Skin epidermis (tissue), 12 donors: ENCODE measurements around the gene VAV2.

Experiments used
- H3K27ac ChIP-seq, 21 experiments: fragments of 200-600 bp; sonication (generic) in 11 of 21; one replicate each; pipeline ENCODE4 v1.5.0; 2020; ENCODE audit warnings: mild to moderate bottlenecking in 3 of 21, inconsistent platforms in 2 of 21, moderate library complexity in 2 of 21
- H3K4me3 ChIP-seq, 7 experiments: fragments of 200-600 bp; sonication (generic) in 2 of 7; one replicate each; pipeline ENCODE4 v1.5.0; 2020; ENCODE audit warnings: inconsistent platforms in 2 of 7, mild to moderate bottlenecking in 2 of 7, moderate library complexity in 1 of 7

The VAV2 gene

GRCh38 chr9:133849110-133849670 is 142.9 kb downstream of the VAV2 start:
- no peak overlapping the region for H3K27ac ChIP-seq
- H3K4me3 ChIP-seq, result no peak overlapping the region

DNA sequence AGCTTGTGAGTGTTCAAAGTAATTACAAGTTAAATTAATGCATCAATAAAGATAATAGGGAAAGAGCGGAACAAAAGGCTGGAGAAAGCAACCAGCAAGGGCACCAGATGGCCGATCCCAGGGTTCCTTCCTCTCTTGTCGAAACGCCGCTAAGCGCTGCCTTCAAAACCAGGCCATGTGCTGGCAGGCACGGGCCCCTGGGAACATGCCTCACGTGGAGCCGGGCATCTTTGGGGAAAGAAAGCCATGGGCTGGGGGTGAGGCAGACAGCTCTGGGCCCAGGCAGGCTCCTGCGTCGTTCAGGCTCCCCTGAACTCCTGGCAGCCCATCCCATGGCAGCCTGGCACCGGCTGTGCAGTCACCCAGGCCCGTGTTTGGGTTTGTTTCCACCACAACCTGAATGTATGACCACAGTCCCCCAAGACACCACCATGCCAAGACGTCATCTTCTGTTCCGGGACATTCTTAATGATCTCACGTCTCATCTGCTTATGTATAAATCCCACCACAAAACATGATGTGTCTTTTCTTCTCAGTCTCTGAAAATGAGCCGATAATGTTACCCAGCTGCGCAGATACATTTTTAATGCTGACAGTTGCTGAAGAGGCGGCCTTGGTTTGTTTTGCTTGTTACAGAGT is 143.5 kb downstream of the VAV2 start:
- H3K27ac ChIP-seq, result no peak overlapping the region
- no peak overlapping the region for H3K4me3 ChIP-seq

GRCh38 chr9:133846483-133847090 is 145.5 kb downstream of the VAV2 start:
- Histone ChIP-seq H3K27ac (no peak overlapping the region), H3K4me3 (no peak overlapping the region)

DNA sequence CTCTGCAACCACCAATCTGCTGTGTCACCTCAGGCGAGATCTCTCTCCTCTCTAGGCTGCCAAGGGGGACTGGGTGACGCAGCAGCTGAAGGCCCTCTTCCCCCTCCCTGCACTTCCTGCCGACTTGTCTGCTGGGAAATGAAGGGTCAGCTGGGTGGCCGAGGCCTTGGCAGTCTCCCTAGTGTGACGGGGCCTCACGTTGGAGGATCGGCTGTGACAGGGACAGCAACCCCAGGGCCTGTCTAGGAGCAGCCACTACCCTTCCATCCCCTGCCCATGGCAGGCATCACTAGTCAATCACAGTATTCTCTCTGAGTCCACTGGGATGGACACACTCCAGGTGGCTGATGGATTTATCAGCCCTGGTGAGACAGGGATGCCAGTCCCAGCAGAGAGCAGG is 146.7 kb downstream of the VAV2 start:
- no peak overlapping the region for H3K4me3 ChIP-seq
- peak overlapping the region in 17 of 21 experiments; percentile 12 to 86 (median 56) for H3K27ac ChIP-seq

DNA sequence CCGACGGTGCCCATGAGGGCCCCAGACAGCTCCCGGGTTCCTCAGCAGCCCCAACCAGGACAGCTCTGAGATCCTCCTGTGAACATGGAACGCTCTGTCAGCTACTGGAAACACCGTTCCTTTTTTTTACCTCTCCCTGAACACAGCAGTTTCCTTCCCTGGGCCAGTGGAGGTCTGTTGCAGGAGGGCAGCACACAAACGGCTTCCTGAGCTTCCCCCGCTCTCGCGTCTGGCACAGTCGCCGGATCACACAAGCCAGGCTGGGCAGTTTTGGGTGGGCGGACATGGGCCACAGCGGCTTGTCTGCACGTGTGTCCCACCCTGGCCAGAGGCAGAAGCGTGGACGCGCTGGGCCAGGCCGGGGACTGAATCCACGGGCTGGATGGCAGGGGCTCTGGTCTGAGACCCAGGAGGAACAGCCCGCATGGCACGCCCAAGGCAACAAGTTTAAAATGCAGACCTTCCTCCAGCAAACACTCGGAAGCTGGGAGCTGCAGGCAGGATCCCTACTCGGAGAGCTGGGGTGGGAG is 147.2 kb downstream of the VAV2 start:
- peak overlapping the region in 2 of 7 experiments; percentile 2 to 6 for H3K4me3 ChIP-seq
- peak overlapping the region; percentile 11 to 86 (median 56) for H3K27ac ChIP-seq

- H3K4me3 ChIP-seq, result no peak overlapping the region
- peak overlapping the region in 15 of 21 experiments; percentile 11 to 86 (median 49) for H3K27ac ChIP-seq
These were observed 147.7 kb downstream of the VAV2 start for GRCh38 chr9:133844398-133844784.

DNA sequence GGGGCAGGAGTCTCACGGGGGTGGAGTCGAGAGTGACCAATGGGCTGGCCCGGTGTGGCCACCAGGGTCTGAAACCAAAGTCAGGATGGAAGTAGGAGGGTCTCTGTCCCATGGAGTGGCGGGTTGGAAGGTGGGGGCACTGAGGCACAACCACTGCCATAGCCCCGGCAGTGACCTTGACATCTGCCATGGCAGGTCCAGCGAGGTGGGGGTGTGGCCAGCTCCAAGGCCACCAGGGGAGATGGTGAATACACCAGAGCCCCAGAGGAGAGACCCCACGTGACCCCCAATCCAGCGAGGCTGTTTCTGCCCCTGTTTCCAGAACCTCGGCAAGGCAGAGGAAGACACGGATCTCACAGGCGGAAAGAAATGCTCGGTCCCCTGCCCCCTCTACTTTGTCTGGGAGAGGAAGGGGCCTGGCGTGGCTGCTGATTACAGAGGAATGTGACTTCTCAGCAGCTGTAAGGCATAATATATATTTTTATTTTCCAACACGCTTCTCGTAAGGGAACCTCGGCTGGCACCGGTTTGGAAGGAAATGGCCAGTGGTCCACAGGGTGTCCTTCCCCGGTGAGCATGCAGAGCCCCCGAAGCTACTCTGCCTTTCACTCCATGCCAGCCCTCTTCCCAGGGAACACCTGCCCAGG is 148.2 kb downstream of the VAV2 start:
- Histone ChIP-seq H3K4me3 (no peak overlapping the region), H3K27ac (peak overlapping the region in 2 of 21 experiments; percentile 11 to 45)

DNA sequence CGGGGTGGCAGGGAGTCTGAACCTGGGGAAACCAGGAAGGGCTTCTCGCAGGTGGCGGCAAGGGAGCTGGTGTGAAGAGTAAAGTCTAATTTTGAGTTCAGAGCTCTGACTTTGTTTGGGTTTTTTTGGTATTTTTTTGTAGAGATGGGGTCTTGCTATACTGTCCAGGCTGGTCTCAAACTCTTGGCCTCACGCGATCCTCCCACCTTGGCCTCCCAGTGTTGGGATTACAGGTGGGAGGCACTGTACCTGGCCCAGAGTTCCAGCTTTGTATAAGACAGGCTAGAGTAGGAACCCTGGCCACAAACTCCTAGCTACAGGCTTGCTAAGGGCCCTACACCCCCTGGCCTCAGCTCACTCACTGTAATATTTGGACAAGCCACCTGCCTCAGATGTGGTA is 148.9 kb downstream of the VAV2 start:
- H3K4me3 ChIP-seq, result no peak overlapping the region
- H3K27ac ChIP-seq, result no peak overlapping the region

- Histone ChIP-seq H3K27ac (no peak overlapping the region), H3K4me3 (no peak overlapping the region)
These were observed 149.3 kb downstream of the VAV2 start for GRCh38 chr9:133842721-133843227.

DNA sequence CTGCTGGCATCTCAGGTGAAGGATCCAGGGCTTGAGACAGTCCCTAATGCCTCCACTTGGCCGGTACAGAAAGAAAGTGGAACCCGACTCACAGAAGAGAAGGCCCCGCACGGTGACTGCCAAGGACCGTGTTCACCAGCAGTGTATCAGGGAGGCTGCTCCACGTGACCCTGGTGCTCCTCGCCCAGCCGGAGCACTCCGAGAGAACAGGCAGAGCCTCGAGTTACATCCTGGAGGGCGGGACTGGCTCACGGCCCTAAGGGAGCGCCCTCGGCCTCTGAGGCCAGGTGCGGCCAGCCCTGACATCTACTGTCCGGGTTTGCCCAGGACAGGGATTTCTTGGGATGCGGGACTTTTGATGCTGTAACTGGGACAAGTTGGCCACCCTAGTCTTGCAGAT is 149.9 kb downstream of the VAV2 start:
- H3K4me3 ChIP-seq, result no peak overlapping the region
- no peak overlapping the region for H3K27ac ChIP-seq

DNA sequence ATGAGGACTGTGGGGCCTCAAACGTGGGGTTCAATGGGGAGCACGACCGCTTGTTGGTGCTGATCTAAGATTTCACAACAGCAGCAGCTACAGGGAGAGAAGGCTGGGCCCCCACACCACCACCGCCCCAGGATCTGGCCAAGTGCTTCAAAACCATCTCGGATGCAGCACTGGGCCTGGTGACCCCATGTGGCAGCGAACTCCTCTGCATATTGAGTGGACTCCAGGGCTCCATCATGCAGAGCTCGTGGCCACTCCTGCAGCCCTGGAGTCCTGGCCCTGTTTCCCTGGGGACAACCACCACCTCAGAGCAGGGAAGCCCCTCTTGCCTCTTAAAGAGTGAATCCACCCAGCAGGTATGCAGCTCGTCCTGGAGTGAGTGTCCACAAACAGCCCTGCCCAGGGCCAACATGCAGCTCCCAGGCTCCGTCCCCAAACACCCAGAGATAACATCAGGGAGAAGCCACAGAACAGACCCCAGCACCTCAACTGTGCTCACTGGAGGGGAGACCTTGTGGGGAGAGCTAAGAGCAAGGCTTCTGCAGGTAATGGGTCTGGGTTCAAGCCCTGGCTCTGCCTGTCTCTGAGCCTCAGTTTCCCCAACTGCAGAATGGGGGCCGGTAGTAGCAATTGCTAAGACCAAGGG is 150.8 kb downstream of the VAV2 start:
- H3K4me3 ChIP-seq, result no peak overlapping the region
- no peak overlapping the region for H3K27ac ChIP-seq

- H3K4me3 ChIP-seq, result no peak overlapping the region
- H3K27ac ChIP-seq, result peak overlapping the region in 2 of 21 experiments; percentile 1 to 14
These were observed 152.2 kb downstream of the VAV2 start for GRCh38 chr9:133839822-133840329.

GRCh38 chr9:133838859-133839507 is 153.1 kb downstream of the VAV2 start:
- Histone ChIP-seq H3K27ac (no peak overlapping the region), H3K4me3 (no peak overlapping the region)

DNA sequence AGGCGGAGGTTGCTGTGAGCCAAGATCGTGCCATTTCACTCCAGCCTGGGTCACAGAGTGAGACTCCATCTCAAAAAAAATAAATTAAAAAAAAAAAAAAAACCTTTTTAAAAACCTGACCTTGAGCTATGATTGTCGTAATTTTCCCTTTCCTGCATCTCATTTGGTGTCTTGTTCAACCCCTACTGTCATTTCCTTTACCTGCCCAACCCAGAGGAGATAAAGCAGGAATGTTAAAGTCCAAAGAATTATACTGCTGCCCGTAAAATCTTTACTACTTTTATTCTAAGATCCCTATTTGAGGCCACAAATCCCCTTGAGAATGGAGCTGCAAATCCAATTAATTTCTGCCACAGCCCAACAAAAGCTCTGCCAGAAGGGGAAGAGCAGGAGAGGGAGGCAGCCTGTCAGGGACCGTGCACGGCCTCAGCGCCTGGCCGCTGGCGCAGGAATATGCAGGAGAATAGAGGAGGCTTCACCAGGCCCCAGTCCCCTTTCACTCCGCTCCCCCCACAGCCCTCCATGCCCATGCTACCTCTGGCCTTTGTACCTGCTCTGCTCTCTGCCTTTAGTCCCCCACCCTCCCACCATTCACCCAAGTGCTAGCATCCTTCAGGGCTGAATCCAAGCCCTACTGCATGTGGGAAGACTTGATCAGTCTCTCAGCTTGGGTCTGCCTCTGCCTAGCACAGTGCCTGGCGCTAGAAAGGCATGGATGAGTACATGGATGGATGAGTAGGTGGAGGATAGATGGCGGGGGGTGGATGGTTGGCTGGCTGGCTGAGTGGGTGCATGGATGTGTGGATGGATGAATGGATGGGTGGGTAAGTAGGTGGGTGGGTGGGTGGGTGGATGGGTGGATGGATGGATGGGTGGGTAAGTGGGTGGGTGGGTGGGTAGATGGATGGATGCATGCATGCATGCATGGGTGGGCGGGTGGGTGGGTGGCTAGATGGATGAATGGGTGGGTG is 154.2 kb downstream of the VAV2 start:
- H3K4me3 ChIP-seq, result no peak overlapping the region
- no peak overlapping the region for H3K27ac ChIP-seq

DNA sequence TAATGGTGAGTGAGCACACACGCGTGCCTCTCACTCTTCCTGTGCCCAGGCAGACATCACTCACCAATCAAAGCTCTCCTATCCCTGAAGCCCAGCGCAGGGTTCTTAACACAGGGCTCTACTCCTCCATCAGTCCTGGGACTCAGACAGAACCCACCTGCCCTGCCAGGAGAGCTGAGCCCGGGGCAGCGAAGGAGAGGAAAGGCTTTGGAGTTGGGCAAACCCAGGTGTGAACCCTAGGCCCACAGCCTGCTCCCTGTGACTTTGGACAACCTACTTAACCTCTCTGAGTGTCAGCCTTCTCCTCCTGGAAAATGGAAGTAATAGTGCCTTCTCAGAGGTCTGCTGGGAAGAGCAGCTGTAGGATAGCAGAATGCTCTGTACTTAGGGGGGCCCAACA is 155.3 kb downstream of the VAV2 start:
- H3K4me3 ChIP-seq, result no peak overlapping the region
- H3K27ac ChIP-seq, result no peak overlapping the region

DNA sequence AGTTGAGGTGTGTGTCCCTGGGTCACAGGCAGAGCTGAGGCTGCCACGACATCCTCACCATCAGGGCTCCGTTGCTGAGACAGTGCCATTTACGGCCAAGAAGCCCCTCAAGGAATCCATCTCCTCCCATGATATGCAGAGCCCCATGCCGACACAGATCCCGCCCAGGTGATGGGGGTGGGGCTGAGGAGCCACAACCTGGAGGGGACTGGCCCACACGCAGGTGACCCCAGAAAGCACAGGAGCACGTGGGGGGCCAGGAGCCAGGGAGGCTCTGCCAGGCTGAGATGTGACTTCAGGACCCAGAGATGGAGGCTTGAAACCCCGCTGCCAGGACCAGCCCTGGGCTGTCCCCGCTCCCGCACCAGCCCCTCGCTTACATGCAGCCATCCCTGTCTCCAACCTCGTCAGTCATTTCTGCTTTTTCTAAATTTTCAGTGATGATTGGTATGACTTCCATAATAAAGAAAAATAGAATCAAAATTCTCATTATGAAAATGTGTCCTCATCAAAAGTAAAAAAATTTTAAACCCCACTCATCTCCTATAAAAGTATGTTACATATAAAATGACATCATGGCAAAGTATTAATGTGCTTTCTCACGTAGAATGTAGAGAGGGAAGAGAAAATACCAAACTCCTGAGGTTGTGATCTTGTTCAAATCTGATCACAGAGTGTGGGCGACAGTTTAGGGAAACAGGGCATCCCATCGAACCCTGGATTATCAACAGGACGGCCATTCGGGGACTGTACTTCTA is 155.9 kb downstream of the VAV2 start:
- Histone ChIP-seq H3K27ac (no peak overlapping the region), H3K4me3 (no peak overlapping the region)

DNA sequence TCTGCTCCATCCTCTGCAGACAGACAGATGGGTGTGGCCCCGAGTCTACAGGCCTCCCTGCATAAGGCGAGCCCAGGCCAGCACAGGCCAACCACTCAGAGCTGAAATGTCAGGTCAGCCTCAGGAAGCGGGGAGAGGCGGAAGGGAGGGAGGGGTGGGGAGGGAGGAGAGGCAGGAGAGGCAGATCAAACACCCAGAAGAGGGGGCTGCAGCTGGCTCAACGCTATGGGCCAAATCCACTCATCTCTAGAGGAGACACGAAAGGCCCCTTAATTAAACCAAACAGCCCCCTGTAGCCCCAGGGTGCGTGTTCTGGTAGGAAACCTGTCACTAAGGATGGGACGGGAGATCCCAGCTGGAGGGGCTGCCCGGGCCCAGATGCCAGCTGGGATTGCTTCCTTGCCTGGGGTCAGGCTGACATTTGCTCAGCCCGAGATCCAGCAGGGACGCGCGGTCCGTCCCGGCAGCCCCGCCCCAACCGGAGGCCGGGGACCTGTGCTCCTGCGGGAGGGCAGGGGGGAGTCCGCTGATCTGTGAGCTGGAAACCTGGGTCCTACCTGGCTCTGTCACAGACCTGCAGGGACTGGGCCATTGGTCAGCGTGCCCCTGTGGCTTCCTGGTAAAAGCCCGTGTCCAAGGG is 156.7 kb downstream of the VAV2 start:
- Histone ChIP-seq H3K4me3 (no peak overlapping the region), H3K27ac (no peak overlapping the region)
